Left renal pelvis (tissue), 4 donors: Measurements from ENCODE around the gene FMN1. TPM values are rescaled to one million over a fixed set of nuclear protein-coding genes. Genes with fewer than 3 reads are reported as not detected.
A peak's percentile ranks its signal among the peaks of the same experiment; 100 is the strongest.

Source experiments
- DNase-seq, 4 donors: peaks; one replicate each; pipeline ENCODE4 v3.0.0-alpha.2; 2013; ENCODE audit warnings: low read depth in 4 of 4, low spot score in 3 of 4
- polyA plus RNA-seq, 4 donors: library from polyadenylated mRNA; unstranded; fragments of 120-200 nt; gene quantifications; one replicate each; pipeline ENCODE4 v1.2.1, GENCODE V29; 2013; ENCODE audit not compliant: insufficient read length in 4 of 4

Gene FMN1
- polyA plus RNA-seq, result 10 to 100 TPM in 3 of 4 donors, 1 to 10 TPM in 1; 1.5 to 20.2 (median 17.3) TPM

GRCh38 chr15:33194704-33195670, at the start of gene FMN1:
TSS of gene FMN1 (minus strand) at chr15:33194714. CDS start at chr15:33154914, 39,800 bp downstream.
- peak; percentile 79 to 84 (median 80) for DNase-seq

- no peak for DNase-seq
Measured at GRCh38 chr15:33243869-33244268, 49.4 kb upstream of the FMN1 start.

- no peak for DNase-seq
Measured at GRCh38 chr15:33243393-33243792, 48.9 kb upstream of the FMN1 start.

- no peak for DNase-seq
Measured at GRCh38 chr15:33242669-33243191, 48.2 kb upstream of the FMN1 start.

DNA sequence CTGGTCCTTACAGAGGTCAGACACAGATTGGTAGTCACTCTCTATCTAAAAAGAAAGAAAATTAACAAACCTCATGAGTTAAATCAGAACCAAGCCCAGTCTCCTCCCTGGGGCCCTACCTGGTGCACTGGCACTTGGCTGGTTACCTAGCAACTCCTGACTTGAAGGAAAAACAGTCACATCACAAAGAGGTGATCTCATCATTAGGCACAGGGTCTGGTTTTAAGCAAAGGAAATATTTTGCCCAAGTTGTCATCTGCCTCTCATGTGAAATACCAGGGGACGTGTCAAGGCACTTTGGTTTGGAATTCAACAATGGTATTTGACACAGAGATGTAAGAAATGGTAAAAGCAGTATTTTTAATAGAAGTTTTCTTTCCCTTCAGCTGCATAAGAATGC, 47.7 kb upstream of the FMN1 start:
- peak in 2 of 4 donors; percentile 14 to 36 for DNase-seq

GRCh38 chr15:33236841-33237509, 42.5 kb upstream of the FMN1 start:
- no peak for DNase-seq

GRCh38 chr15:33234020-33234461, 39.5 kb upstream of the FMN1 start:
- no peak for DNase-seq

DNA sequence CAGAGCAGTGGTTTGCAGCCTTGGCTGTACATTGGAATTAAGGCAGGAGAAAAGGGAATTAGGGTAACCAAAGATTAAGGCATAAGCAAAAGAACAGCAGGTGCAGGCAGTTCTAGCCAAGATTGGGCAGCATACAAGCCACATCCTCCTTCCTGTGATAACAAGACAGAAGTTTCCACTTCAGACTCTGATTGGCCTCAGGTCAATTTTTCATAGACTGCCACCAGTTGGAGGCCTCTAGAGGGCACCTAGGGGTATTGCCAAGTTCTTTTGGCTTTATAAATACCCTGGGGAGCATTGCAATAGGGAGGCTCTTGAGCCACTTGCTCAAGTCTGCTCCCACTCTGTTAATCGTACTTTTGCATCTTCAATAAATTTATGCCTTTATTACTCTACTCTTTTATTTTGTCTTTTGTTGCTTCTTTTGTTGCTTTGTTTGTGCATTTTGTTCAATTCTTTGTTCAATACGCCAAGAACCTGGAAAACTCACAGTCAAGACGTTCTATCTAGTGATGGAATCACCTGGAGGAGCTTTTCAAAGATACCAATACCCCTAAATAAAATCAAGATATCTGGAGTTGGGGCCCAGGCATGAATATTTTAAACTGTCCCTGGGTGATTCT, 32.2 kb upstream of the FMN1 start:
- no peak for DNase-seq

DNA sequence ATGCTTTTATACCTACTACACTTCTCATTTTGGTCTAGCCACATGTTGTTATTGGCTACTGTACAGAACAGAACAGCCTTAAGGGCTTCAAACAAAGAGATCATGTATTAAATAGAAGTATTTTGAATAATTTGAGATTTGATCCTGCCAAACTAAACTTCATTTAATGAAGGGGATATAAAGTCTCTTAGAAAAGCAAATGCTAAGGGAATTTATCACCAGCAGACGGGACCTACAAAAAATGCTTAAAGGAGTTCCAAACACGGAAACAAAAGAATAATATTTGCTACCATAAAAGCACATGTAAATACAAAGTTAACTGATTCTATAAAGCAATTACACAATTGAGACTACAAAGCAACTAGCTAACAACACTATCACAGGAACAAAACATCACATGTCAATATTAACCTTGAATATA, 23.6 kb upstream of the FMN1 start:
- DNase-seq, result no peak

- DNase-seq, result no peak
Measured at GRCh38 chr15:33215941-33216872, 21.7 kb upstream of the FMN1 start.

DNA sequence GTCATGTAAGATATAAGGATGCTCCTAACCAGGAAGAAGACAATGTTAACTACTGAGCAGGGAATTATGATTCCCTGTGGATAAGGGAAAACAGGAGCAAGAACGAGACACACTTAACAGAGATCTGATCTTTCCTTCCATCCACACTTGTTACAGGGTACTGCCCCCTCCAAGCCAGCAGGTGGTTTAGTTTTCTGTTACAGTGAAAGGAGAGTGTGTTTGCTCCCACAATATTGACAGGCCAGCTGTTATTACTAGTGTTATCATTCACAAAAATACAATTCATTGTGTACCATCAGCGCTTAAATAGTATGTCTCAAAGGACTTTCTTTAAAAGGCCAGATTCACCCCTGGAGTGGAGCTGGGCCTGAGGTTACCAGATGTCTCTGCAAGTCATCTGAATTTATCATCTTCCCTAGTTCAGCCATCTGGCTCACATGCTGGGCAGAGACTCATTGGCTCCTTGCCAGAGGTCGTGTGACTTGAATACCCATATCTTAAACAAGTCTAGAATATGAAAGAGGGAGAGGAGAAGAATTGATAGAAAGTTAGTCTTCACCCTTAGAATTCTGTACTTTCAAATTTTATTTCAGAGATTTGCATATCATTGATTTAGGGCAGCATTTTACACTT, 16.8 kb upstream of the FMN1 start:
- no peak for DNase-seq

DNA sequence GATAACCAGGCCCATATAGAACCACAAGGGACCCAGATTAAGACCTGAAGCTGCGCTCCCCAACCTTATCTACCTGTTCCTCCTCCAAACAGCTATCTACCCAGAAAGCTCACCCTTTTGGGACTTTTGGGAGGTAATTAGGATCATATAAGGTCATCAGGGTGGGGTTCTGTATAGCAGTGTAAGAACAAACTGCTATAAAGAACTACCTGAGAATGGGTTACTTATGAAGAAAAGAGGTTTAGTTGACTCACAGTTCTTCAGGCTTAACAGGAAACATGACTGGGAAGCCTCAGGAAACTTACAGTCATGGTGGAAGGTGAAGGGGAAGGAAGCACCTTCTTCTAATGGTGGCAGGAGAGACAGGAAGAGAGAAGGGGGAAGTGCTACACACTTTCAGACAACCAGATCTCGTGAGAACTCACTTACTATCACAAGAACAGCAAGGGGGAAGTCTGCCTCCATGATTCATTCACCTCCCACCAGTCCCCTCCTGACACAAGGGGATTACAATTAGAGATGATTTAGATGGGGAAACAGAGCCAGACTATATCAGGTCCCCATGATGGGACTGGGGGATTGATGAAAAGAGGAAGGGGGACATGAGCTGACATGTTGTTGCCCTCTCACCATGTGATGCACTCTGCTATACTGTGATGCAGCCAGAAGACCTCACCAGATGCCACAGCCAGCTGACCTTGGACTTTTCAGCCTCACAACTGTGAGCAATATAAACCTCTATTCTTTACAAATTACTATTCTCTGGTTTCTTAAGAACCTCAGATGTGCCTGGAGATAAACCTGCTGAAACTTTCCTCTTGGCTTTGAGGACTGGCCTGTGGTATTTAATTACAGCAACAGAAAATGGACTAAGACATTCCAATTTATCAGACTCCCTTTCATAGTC, 15.3 kb upstream of the FMN1 start:
- no peak for DNase-seq

DNA sequence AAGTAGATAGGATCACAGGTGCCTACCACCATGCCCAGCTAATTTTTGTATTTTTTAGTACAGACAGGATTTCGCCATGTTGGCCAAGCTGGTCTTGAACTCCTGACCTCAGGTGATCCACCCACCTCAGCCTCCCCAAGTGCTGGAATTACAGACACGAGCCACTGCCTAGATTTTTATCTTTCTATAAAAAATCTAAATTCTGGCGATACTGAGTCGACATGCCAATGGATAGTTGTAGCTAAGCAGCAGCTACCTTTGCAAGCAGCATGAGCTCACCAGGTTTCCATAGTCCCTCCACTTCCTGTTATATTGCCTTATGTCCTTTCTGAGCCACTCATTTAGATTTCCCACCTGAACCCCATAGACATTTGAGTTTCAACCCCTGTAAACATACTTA, 13.1 kb upstream of the FMN1 start:
- DNase-seq, result no peak

DNA sequence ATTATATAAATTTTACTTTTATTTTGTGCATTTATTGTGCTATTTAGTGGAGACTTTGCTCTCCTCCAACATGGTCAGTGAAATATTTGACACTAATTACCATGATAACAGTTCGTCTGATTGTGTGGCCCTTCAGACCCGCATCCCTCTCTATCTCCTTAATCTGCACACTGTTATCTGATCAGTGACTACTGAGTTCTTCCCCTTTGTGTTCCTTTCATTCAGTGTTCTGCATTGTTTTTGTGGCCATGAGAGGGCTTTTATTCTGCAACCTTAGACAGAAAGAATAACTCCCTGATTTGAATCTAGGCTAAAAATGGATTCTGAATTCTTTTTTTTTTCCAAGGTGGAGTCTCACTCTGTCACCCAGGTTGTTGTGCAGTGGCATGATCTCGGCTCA, 11.9 kb upstream of the FMN1 start:
- no peak for DNase-seq

DNA sequence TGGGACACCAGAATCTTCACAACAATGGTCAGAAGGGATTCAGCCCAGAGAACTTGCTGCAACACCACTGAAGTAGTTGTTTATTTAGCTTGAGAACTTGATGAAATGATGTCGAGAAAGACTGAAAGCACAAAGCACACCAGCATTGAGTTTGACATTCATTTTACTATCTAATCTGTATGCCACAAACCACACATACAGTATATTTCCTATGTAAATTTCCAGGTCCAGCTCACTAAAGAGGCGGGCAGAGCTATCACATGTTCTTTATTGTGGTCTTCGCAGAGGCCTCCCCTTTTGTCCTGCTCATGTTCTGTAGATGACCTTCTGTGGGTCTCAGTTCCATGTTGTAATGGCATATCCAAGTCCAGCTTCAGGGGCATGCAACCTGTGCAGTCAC, 10.4 kb upstream of the FMN1 start:
- no peak for DNase-seq

DNA sequence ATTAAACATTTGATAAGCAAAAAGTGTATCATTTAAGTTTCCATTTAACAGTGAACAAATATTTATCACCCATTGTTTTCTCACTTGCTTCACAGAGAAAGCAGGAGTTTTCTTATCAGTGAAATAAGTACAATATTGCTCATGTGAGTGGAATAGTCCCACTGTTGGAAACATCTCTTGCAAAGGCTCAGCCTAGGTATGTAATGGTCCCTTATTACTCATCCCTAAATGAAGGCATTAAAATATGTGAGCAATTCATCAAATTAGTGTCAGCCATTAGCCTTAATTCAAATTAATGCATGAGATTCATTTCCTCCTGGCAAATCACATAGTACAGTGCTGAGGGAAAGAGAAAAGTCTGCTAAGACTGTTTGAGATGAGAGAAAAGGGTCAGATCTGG, 9.6 kb upstream of the FMN1 start:
- no peak for DNase-seq

DNA sequence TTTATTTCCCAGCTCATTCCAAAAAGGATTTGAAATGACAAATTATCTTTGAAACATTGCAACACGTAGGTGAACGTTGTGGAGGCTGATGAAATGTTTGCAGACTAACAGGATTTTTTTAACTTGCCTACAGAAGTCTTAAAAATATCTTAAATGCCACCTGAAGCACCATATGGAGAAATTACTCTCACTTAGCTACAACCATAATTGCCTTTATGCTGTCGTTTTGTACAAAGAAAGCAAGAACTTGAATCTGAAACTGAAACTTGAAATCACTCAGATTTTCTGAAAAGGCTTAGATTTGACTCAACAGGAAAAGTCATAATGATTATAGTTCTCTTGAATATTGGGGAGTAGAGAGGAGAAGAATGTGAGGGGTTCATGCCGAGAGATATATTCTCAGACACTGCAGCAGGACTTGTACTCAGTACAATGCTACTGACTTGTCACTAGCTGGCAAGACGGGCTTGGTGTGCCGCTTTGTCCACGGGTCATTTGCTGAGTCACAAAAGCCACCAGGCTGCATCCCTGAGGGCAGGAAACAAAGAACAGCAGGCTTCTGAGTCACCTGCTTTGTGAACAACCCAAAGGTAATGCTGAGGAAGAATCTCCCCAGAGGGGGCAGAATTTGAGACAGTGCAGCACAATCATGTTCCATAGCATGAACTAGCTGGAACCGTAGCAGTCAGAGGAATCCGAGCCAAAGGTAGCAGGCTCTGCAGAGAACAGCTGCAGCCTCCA, 7.1 kb upstream of the FMN1 start:
- peak in 1 of 4 donors; percentile 30 for DNase-seq

- DNase-seq, result no peak
Measured at GRCh38 chr15:33200903-33201302, 6.4 kb upstream of the FMN1 start.
